Stimulated activated CD8-positive, alpha-beta memory T cell treated with anti-CD3 and anti-CD28 coated beads, Interleukin-4, amount 100 ng/mL, for 24 hours (primary cell): Measurements from ENCODE around the gene VWA5B1.
"Not testable (repeated sequence)": the region's sequence is repeated elsewhere in the genome, so short reads cannot be mapped to it uniquely, and the experiment has no call there.

Experiments used
- DNase-seq: peaks from one replicate; pipeline ENCODE4 v3.0.0-alpha.2; 2020; ENCODE audit warnings: low read depth

VWA5B1 gene

DNA sequence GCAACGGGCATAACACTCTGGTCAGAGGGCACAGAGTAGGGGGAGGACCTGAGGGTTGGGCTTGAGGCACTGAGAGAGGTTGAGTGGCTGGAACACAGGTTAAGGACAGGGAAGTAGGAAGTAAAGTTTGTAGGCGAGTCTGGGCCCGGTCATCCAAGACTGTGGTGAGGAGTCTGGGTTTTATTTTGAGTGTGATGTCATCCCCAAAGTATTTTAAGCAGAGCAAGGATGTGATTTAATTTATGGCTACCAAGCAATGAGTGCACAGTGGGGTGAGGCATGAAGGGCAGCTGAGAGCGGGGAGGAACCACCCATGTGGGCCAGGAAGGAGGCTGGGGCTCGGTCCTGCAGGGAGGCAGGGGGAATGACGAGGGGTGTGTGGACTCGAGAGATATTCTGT, 11.2 kb upstream of the VWA5B1 start:
- DNase-seq: no peak

DNA sequence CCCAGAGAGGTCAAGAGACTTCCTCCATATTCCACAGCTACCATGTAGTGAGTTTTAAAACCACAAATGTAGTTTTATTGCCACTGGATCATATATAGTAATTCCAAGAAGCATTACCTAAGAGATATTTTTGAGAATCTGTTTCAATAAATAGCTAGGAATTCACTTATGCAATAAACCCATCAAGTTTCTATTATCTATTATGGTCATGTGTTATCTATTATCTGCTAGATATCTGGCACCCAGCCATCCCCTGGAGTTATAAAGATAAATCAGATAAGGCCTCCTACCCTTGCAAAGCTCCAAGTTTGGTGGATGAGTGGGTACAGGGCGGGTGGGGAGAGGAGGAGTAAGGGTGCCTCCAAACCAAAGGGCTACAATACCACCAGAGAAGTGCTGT, 10.3 kb upstream of the VWA5B1 start:
- DNase-seq: no peak

DNA sequence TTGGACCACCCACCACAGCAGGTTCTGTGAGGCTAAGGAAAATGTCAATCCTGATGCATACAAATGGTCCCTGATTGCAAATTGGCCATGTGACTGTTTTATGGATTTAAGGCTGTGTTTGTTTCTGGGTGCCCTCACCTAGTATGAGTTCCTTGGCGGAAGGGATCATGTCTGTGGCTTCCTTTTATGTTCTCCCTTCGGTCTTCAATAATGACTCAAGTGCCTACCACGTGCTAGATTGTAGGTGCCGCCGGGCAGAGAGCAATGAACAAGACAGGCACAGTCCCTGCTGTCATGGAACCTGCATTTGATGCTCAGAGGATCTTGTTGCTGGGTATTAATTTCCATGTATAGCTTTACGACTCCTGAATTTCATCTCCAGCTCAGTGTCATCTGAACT, 9.8 kb upstream of the VWA5B1 start:
- DNase-seq: no peak

DNA sequence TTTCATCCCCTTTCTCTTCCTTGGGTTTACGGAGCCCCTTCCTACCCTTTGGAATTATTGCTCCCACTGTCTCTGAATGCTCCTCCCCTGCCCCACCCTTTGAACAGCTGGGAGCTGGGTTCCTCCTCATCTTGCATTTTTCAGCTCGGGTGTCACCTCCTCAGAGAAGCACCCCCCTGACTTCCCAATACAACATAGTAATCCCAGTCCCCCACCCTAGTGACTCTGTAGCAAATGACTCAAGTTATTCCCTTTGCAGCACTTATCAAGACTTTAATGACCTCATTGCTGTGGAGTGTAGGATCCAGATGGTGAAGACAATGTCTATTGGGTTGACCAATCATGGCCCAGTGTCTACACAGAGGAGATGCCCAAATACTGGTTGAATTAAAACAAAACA, 8.9 kb upstream of the VWA5B1 start:
- DNase-seq: no peak

DNA sequence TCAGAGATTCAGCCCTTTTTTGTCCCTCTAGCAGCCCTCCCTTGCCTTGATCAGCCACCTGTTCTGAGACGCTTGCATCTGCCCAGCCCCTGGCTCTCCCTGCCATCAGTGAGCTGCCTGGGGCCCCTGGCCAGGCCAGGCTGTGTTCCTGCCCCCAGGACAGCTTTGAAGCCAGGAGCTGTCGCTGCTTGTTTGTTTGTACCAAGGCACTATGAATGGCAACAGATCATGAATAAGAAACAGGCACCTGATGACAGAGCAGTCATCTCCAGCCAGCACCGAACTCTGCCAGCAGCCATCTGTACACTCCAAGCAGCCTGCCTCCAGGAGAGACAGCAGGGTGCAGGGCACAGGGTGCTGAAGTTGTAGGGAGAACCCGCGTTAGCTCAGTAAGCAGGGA, 8.1 kb upstream of the VWA5B1 start:
- no peak for DNase-seq

DNA sequence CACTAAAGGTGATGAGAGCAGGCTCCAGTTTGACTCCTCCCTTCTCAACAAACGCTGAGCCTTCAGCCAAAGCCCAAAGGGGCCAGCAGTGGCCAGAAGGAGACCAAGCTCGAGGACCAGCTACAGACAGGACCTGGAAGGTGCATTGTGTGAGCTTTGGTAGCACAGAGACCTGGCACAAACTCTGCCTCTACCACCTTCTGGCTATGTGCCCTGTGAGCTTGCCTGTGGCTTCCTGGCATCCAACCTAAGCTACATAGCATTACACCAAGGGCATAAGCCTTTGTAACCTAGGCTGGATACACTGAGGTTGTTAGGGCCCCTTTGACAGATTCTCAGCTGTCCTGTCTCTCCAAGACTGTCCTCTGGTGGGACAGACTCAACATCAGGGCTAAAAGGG, 6.6 kb upstream of the VWA5B1 start:
- DNase-seq: no peak

DNA sequence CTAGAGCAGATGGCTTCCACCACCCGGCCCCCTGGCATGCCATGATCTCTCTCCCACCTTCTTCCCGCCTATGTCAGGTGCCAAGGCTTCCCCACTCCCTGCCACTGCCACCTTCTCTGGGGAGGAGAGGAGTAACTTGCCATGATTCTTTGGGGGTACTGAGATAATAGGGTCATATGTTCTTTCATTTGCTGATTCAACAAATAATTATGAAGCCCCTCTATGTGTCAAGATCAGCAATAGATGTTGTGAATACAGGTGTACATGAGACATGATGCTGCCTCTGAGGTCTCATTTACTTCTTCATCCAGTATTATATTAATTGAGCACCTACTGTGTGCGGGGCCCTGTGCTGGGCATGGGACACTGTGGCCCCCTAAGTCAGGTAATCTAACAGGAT, 6.0 kb upstream of the VWA5B1 start:
- DNase-seq: no peak

DNA sequence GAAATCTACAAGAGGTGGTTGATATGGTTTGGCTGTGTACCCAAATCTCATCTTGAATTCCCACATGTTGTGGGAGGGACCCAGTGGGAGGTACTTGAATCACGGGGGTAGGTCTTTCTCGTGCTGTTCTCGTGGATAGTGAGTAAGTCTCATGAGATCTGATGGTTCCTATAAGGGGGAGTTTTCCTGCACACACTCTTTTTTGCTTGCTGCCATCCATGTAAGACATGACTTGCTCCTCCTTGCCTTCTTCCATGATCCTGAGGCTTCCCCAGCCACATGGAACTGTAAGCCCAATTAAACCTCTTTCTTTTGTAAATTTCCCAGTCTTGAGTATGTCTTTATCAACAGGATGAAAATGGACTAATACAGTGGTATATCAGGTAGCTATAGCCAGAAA, 5.2 kb upstream of the VWA5B1 start:
- no peak for DNase-seq

DNA sequence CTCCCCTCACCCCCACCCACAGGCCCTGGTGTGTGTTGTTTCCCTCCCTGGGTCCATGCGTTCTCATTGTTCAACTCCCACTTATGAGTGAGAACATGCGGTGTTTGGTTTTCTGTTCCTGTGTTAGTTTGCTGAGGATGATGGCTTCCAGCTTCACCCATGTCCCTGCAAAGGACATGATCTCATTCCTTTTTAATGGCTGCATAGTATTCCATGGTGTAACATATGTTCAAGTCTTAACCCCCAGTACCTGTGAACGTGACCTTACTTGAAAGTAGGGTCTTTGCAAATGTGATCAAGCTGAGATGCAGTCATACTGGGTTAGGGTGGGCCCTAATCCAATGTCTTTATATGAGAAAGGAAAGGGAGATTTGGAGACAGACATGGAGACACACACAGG, 3.0 kb upstream of the VWA5B1 start:
- DNase-seq: not testable (repeated sequence)

DNA sequence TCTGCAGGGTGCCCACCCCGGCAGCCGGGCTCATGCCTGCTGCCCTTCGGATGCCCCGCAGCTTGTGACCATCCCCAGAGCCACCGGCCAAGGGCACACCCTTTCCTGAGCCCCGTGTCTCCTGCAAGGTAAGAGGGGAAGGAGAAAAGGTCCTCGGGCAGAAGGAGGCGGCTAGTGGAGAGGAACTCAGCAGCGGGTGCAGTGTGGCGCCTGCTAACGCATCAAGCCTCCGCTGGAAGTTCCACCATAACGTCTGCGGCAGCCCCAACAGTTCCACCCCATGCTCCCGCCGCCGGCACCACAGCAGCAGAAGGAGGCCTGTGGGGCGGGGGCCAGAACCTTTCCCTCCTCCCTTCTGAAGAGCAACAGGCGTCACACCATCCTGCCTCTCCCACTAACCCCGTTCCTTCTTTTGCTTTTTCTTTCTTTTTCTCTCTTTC, 990 bp downstream of the VWA5B1 start:
- no peak for DNase-seq

DNA sequence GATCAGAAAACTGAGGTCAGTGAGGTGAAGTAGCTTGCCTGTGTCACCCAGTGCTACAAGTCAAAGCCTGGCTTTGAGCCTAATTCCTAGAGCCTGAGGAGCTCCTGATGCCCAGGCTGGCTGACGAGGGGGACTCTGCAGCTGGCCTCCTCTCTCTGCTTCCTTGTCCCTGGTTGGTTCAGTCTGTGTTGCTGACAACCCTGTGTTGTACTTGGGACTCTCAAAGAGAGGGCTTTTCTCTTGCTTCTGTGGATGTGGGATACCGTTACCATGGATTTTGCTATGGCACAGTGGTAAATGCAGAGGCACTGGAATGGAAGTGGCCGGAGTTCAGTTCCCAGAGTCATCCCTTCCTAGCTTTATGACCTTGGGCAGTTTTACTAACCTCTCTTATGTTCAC, 8.0 kb downstream of the VWA5B1 start:
- DNase-seq: no peak

DNA sequence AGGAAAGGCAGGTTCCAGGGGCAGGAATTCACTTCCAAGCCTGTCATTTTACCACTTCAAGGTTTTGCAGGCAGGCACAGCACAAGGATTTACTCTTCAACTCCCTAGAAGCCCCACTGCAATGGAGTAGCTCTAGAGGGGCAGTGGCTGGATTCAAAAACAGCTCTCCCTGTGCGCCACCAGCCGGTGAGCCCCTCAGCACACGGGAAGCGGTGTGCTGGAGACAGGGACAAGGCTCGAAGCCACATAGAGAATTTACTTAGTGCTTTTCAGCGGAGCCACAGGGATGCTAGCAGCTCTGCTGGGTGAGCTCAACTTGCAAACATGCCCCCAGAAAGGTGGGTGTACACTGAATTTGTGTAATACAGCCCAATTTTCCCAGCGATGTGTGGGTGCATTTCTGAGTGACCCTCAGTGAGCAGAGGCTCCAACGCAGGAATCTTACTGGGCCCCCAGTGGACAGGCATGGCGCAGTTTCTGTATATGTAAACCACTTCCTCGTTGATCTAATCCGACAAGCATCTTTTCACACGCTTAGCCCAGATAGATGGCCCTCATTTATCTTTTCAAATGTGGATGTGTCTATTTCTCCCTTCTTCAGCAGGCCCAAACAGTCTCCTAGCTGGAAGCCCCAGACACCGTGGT, 10.9 kb downstream of the VWA5B1 start:
- no peak for DNase-seq

DNA sequence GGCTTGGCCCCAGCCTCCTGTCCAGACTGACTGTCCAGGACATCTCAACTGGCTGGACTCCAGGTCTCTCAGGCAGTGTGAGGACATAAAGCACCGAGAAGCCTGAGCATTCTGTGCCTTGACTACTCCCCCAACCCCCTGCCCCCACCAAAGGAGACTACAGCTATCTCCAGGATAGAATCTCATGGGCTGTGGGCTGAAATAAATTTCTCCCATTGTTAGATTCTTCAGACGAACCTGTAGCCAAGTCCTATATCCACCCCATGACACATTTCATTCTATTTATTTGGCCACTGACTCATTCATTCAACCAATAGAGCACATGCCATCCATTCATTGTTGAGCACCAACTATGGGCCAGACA, 11.4 kb downstream of the VWA5B1 start:
- no peak for DNase-seq

DNA sequence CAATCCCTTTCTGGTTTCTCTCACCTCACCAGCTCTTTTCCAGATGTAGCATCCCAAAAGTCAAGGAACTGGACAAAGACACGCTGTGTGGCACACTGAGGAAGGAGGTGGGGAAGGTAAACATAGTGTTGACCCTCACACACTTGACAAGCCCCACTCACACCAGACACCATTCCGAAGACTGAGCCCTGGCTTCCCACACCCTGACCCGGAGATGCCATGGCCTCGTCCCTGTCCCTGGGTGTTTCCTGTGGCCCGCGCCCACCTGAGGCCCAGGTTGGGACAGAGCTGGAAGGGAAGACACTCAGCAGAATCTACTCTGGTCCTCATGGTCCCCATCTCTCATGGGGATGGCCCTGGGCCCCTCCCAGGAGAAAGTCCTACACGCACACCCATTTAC, 16.4 kb downstream of the VWA5B1 start:
- no peak for DNase-seq

DNA sequence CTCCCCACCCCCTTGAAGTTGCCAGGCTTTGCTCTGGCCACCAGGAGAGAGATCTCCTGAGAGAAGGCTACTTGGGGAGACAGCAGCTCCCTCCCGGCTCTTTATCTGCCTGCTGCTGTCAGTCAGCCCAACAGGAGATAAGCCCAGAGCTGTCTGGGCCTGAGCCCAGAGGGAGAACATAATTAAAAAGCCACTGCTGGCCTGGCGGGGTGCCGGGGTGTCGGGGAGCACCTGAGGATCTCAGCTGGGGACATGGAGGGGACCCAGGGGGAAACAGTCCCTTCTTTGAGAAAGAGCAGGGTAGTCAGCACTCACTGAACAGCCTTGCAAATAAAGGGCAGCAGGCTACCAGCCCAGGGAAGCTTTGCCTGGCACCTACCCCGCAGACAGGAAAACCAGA, 17.9 kb downstream of the VWA5B1 start:
- no peak for DNase-seq

DNA sequence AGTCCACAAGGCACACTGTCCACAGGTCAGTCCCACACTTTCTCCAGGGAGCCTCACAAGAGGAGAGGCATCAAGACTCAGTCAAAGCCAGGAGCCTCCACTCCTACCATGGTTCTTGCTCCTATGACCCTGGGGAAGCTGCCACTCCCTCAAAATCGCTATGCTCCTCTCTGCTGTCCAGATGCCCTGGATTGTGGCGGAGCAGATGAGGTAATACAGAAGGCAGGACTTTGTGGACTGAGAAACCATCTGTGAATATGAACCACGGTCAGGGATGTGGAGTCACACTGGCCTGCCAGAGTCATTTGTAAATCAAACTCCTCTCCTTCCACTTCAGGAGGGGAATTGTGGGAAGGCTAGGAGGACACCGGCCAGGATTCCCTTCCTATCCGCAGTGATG, 20.6 kb downstream of the VWA5B1 start:
- no peak for DNase-seq

DNA sequence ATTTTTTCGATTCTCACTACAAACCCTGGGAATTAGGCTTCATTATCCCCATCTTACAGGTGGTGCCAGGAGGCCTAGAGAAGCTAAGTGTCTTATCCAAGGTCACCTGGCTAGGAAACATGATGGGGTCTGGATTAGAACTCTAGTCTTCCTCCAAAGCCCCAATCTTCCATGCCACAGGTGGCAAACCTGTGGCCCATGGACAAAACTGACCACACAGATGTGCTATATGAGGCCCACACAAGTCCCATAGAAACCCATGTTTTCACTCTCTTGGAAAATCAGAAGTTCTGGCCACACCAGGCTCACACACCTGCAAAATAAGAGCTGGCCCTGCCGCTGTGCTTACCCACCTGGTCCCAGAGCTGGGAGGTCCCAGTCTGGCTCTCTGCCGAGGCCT, 21.6 kb downstream of the VWA5B1 start:
- DNase-seq: no peak

DNA sequence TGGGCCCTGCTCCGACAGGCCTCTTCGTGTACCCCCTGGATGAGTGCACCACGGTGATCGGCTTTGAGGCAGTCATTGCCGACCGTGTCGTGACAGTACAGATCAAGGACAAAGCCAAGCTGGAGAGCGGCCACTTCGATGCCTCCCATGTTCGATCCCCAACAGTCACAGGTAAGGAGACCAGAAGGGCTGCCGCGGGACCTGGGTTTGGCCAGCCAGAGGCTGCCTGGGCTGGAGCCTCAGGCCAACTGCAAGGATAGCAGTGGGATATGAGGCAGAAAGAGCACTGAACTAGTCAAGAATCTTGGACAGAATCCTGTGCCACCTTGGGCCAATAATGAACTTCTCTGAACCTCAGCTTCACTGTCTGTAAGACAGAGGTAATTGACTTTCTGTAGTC, 22.1 kb downstream of the VWA5B1 start:
- DNase-seq: no peak

DNA sequence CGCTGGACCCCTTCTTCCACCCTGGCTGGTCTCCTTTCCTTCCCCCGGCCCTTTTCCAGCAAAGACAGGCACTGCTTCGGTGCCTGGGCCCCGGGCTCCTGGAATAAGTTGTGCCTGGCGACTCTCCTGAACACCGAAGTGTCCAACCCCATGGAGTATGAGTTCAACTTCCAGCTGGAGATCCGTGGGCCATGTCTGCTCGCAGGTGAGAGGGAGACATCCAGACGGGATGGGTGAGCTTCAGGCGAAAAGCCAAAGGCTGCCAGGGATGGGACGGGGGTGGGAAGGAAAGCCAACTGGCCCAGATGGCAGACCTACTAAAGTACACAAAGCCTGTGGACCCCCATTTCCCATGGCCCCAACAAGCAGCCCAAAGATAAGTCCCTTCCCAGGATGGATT, 26.8 kb downstream of the VWA5B1 start:
- no peak for DNase-seq

DNA sequence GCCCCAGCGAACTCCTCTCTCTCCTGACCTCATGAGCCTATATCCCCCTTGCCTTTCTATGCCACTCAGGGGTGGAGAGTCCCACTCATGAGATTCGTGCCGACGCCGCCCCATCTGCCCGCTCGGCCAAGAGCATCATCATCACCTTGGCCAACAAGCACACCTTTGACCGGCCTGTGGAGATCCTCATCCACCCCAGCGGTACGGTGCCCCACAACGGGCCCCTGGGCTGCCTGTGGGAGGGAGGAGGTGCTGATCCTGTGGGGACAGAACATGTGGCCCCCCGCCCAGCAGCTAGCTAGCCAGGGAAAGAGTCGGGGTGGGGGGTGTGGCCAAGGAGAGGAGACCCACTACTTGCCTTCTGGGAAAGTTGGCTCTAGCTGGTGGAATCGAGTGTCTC, 27.8 kb downstream of the VWA5B1 start:
- no peak for DNase-seq

DNA sequence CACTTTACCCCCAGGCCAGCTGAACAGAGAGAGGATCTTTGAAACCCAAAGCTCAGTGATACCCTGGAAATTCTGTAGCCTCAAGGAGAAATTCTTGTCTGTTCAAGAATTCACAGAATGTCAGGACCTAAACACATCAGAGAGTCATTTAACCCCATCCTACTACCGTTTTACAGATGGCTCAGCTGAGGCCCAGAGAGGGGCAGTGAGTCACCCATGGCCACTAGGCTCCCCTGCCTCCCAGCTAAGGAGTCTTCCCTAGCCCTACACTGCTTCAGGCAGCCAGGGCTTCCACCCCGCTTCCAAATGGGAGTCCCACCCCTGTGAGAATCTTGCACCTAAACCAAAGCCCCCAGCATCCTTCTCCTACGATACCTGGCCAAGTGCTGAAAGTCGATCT, 28.3 kb downstream of the VWA5B1 start:
- DNase-seq: no peak

DNA sequence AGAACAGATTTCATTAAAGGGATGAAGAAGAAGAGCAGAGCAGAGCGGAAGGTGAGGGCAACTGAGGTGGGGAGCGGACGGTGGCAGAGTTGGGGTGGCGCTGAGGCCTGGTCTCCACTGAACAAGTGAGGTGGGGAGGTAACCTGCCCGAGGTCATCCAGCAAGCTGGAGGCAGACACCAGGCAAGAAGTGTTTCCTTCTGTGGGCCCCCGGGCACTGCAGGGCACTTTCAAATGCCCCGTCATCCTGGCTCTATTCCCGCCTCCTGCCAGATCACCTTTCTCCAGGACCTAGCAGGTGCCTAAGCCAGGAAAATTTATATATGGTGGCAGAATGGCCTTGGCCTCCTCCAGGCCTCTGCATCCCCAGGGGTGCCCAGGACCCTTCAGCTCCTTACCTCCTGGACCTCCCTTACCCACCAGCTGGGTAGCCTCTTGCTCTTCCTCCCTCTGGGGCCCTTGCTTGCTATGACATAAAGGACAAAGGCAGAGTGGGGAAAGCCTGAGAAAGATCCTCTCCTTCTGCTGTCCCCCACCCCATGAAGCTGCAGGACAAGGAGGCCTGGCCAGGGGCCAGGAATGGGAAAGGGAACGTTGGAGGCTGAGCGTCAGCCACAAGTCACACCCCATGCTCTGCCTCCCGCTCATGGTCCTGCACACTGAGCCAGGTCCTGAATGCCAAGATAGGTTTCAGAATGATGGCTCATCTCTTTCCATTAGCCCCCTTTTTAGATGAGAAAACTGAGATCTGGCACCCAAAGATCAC, 29.0 kb downstream of the VWA5B1 start:
- no peak for DNase-seq

DNA sequence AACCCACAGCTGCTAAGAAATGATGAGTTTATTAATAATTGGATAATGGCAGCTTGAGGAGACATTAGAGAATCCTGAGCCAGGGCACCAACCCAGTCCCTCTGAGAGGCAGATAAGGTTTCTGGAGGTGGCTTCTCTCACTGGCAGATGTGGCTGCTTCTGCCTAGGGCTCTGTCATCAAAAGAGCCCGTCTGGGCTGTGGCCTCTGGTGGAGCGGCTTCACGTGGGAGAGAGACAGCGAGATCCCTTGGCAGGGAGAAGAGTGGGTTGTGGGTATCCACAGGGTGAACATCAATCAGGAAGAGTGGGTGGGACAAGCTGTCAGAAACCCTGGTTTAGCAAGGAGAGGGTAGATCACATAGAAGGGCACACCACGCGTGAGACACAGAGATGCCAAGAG, 30.0 kb downstream of the VWA5B1 start:
- DNase-seq: no peak

DNA sequence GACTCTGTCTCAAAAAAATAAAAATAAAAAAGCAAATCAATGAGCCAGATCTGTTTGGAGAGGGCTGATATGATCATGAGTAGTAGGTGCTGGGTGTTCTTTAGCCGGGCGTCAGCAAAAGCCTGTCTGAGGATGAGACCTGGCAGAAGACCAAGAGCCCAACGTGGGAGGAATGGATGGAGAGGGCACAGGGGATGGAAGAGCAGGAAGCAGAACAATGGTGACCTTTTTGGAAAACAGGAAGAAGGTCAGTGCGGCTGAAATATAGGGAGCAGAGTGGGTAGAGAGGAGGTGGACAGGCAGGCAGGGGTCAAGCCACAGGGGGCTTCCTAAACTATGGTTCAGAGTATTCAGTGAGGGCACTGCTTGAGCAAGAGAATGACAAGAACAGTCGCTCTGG, 30.9 kb downstream of the VWA5B1 start:
- no peak for DNase-seq
